ENCODE measurements around the gene LMF1. TPM values are rescaled to one million over a fixed set of nuclear protein-coding genes. Genes with fewer than 3 reads are reported as not detected.
A peak's percentile ranks its signal among the peaks of the same experiment; 100 is the strongest.

Gene LMF1
- total RNA-seq, 1 donor from 2014 or later = 26.9 TPM

DNA sequence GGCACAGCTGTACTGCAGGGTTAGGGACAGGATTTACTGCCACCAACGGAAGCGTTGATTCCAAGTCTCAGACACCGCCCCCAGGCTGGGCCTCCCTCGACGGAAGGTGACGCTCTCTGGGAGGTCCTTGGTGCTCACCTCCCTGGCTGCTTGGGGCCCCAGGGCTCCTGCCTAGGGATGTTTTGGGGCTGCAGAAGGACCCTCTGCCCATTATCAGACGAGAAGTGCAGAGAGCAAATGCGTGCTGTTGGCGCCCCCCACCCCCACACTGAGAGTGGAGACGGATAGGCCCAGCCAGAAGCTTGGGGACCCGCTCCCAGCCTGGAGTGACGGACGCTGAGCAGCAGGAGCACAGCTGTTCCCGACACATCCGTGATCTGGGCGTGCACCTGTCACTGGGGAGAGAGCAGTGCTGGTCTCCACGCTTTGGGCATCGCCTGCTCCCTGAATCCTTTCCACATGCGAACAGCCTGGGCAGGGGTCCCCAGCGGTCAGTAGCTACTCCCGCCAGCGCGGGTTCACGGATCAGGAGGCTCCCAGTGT is 5.7 kb upstream of the LMF1 start:
- Histone ChIP-seq H3K36me3 (no peaks in the 10 kb centered on the region), H3K27ac (peak overlapping the region; percentile 84 to 88), H3K9me3 (no peaks in the 10 kb centered on the region), H3K4me3 (no peak overlapping the region), H3K27me3 (peaks cover 6% of the 10 kb centered on the region), H3K4me1 (peaks cover 21 to 29% of the 10 kb centered on the region in 2 donors)
- intact Hi-C loops (cut with DNase I) = loop anchor here (2.0 kb wide), 1 partner anchor 120 kb away; the partner anchor contains the start of gene C1QTNF8
- no peak for DNase-seq (ENCODE audit: low spot score in 2 of 2)
- TF ChIP-seq, protein P1, sequence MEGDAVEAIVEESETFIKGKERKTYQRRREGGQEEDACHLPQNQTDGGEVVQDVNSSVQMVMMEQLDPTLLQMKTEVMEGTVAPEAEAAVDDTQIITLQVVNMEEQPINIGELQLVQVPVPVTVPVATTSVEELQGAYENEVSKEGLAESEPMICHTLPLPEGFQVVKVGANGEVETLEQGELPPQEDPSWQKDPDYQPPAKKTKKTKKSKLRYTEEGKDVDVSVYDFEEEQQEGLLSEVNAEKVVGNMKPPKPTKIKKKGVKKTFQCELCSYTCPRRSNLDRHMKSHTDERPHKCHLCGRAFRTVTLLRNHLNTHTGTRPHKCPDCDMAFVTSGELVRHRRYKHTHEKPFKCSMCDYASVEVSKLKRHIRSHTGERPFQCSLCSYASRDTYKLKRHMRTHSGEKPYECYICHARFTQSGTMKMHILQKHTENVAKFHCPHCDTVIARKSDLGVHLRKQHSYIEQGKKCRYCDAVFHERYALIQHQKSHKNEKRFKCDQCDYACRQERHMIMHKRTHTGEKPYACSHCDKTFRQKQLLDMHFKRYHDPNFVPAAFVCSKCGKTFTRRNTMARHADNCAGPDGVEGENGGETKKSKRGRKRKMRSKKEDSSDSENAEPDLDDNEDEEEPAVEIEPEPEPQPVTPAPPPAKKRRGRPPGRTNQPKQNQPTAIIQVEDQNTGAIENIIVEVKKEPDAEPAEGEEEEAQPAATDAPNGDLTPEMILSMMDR (IDR thresholded peaks at IDR 0.05) = no peak

DNA sequence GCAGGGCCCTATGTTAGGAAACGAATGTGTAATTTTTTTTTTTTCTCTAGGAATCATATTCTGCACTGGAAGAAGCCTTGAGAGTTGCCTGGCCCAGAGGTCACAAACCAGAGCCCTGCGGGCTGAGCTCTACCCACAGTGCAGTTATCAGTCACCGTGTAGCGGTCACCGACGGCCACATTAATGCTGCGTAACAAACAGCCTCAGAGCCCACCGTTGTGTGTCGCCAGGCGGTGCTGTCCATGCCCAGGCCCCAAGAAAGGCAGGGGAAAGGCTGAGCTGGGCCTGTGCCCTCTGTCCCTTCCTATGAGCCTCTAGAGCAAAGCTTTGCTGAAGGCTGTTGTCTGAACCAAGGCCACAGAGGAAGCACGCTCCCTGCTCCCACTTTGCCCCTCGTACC is 4.5 kb upstream of the LMF1 start:
- Histone ChIP-seq H3K4me3 (no peak overlapping the region), H3K27ac (peak overlapping the region; percentile 84 to 88), H3K9me3 (no peaks in the 10 kb centered on the region), H3K36me3 (no peaks in the 10 kb centered on the region), H3K27me3 (peaks cover 3% of the 10 kb centered on the region), H3K4me1 (peaks cover 19 to 27% of the 10 kb centered on the region in 2 donors)
- intact Hi-C loops (cut with DNase I) = no loop called here
- DNase-seq (ENCODE audit: low spot score in 2 of 2) = no peak
- TF ChIP-seq, protein P1 (IDR thresholded peaks at IDR 0.05) = no peak

DNA sequence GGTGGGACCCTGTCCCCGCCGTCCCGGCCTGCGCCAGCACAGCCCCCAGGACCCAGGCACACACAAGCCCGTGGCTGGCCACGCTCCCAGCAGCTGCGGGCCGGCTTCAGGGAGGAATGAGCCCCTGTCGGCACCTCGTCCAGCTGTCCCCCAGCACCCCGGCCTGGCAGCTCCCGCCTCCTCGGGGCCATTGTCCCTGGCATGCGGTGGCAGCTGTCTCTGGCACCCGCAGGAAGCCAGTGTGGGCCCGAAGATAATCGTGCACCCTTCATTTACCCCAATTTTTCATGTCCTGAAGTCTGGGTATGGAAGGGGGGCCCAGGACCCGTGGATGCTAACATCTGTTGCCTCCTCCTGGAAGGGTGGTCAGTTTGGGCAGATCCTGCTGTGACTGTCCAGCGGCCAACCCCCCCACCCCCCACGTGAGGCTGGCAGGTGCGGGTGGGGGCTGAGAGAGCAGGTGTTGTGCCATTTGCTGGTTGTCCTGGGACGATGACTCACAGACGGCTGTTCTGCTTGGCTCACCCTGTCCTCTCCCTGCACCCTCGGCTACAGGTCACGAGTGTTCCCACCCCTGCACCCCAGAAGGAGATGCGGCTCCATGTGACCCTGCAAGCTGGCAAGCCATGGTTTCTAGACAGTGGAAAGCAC is 4.0 kb upstream of the LMF1 start:
- no peak for DNase-seq (ENCODE audit: low spot score in 2 of 2)
- Histone ChIP-seq H3K27me3 (no peaks in the 10 kb centered on the region), H3K36me3 (no peaks in the 10 kb centered on the region), H3K9me3 (no peaks in the 10 kb centered on the region), H3K4me3 (no peak overlapping the region), H3K4me1 (peaks cover 21 to 29% of the 10 kb centered on the region in 2 donors), H3K27ac (peak overlapping the region; percentile 84 to 88)
- intact Hi-C loops (cut with DNase I) = loop anchor here (5.0 kb wide), 1 partner anchor 208 kb away; no protein-coding TSS in a partner anchor
- TF ChIP-seq, protein P1 (IDR thresholded peaks at IDR 0.05) = no peak

DNA sequence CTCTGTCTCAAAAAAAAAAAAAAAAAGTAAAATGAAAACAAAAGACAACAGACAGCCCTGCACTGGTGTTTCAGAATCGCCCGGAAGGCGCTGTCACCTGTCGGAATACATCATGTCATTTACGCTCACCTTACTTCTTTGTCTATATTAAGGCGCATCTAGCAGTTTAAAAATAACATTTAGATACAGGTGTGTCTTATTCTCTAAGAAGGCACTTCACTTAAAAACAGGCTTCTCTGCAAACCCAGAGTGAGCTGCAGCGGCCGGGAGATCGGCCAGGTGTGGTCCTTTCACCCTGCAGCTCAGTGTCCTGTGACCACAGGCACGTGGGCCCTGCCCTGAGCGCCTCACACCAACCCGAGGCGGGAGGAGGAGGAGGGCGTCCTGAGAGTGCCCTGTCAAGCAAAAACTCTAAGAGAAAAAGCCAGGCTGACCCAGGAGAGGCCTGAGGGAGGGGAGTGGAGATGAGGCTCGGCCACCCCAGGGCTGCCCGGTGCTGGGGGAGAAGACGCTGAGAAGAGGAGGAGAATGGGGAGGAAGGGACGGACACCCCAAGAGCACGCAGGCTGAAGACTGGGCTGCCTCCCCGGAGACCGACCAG is 3.3 kb upstream of the LMF1 start:
- H3K4me3 ChIP-seq = no peak overlapping the region
- no peaks in the 10 kb centered on the region for H3K36me3 ChIP-seq
- H3K27ac ChIP-seq = peak overlapping the region; percentile 27 to 84
- H3K27me3 ChIP-seq = no peaks in the 10 kb centered on the region
- intact Hi-C loops (cut with DNase I) = loop anchor here (5.0 kb wide), 1 partner anchor 208 kb away; no protein-coding TSS in a partner anchor
- TF ChIP-seq, protein P1 (IDR thresholded peaks at IDR 0.05) = no peak
- DNase-seq (ENCODE audit: low spot score in 2 of 2) = no peak
- H3K9me3 ChIP-seq = no peaks in the 10 kb centered on the region
- peaks cover 25 to 34% of the 10 kb centered on the region in 2 donors for H3K4me1 ChIP-seq

DNA sequence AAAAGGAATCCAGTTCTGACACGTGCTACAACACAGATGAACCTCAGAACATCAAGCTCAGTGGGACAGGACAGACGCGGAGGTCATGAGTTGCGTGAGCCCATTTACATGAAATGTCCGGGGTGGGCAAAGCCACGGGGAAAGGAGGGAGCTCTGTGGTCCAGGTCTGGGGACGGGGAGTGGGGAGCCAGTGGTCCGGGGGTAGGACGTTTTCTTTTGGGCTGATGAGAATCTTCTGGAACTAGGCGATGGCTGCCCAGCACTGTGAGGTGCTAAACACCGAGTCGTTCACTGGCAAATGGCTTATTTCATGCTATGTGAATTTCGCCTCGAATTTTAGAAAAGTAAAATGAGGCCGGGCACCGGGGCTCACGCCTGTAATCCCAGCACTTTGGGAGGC is 2.6 kb upstream of the LMF1 start:
- H3K27me3 ChIP-seq = no peaks in the 10 kb centered on the region
- no peaks in the 10 kb centered on the region for H3K9me3 ChIP-seq
- H3K36me3 ChIP-seq = peaks cover 0 to under 1% of the 10 kb centered on the region in 2 donors
- no peak overlapping the region for H3K27ac ChIP-seq
- peaks cover 25 to 34% of the 10 kb centered on the region in 2 donors for H3K4me1 ChIP-seq
- TF ChIP-seq, protein P1 (IDR thresholded peaks at IDR 0.05) = no peak
- no peak for DNase-seq (ENCODE audit: low spot score in 2 of 2)
- intact Hi-C loops (cut with DNase I) = loop anchor here (5.0 kb wide), 1 partner anchor 209 kb away; no protein-coding TSS in a partner anchor
- no peak overlapping the region for H3K4me3 ChIP-seq

All from ascending aorta (tissue), 2 donors.